Tibial artery (tissue), 4 donors: ENCODE results near the gene CXorf65.

Experiments
- DNase-seq, 2 donors: peaks; one replicate each; pipeline ENCODE4 v3.0.0-alpha.2; 2019
- H3K27ac ChIP-seq, 2 donors: fragments of 200-600 bp; sonication (generic) in 1 of 2; 1 replicate in 1 of 2; 2 replicates in 1 of 2; pipeline ENCODE4 v1.5.1; 2018 to 2019; ENCODE audit warnings: mild to moderate bottlenecking in 1 of 2
- H3K27me3 ChIP-seq, 2 donors: fragments of 200-600 bp; sonication (generic) in 1 of 2; one replicate each; pipeline versions ENCODE4 v1.5.1 to v1.6.0; 2016 to 2019
- H3K36me3 ChIP-seq, 3 donors: fragments of 200-600 bp; sonication (generic) in 2 of 3; one replicate each; pipeline ENCODE4 v1.5.1; 2016 to 2019; ENCODE audit warnings: mild to moderate bottlenecking in 2 of 3
- H3K4me1 ChIP-seq, 4 donors: fragments of 200-600 bp; sonication (generic) in 2 of 4; 1 replicate in 3 of 4; 2 replicates in 1 of 4; pipeline ENCODE4 v1.5.1; 2016 to 2019
- H3K4me3 ChIP-seq, 2 donors: fragments of 200-600 bp; sonication (generic) in 1 of 2; 1 replicate in 1 of 2; 2 replicates in 1 of 2; pipeline ENCODE4 v1.5.1; 2018 to 2019; ENCODE audit warnings: mild to moderate bottlenecking in 2 of 2
- H3K9me3 ChIP-seq, 3 donors: fragments of 200-600 bp; sonication (generic) in 1 of 3; one replicate each; pipeline ENCODE4 v1.5.1; 2016 to 2019
- intact Hi-C: fragments of 100-400 bp; cut with DNase I; formaldehyde crosslinking; loops from one replicate; pipeline ENCODE4 v1.15.0; 2023; ENCODE audit warnings: low total_unique reads
- TF ChIP-seq, protein P1 (sequence below), 2 experiments: fragments of 200-600 bp in 1 of 2; fragments of 450-650 bp in 1 of 2; IDR thresholded peaks; one replicate each; pipeline ENCODE4 v1.5.1; 2017 to 2019; ENCODE audit warnings: antibody characterized with exemption in 2 of 2, mild to moderate bottlenecking in 1 of 2, moderate library complexity in 1 of 2

Gene CXorf65

GRCh38 chrX:71105628-71106027 lies 912 bp downstream of the CXorf65 start:
- TF ChIP-seq, protein P1, sequence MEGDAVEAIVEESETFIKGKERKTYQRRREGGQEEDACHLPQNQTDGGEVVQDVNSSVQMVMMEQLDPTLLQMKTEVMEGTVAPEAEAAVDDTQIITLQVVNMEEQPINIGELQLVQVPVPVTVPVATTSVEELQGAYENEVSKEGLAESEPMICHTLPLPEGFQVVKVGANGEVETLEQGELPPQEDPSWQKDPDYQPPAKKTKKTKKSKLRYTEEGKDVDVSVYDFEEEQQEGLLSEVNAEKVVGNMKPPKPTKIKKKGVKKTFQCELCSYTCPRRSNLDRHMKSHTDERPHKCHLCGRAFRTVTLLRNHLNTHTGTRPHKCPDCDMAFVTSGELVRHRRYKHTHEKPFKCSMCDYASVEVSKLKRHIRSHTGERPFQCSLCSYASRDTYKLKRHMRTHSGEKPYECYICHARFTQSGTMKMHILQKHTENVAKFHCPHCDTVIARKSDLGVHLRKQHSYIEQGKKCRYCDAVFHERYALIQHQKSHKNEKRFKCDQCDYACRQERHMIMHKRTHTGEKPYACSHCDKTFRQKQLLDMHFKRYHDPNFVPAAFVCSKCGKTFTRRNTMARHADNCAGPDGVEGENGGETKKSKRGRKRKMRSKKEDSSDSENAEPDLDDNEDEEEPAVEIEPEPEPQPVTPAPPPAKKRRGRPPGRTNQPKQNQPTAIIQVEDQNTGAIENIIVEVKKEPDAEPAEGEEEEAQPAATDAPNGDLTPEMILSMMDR (IDR thresholded peaks at IDR 0.05): no peak
- H3K27ac ChIP-seq: no peak overlapping the region
- no peak overlapping the region for H3K4me3 ChIP-seq
- no peaks in the 10 kb centered on the region for H3K36me3 ChIP-seq
- intact Hi-C loops: no loop called here
- H3K4me1 ChIP-seq: no peaks in the 10 kb centered on the region
- H3K27me3 ChIP-seq: no peaks in the 10 kb centered on the region
- no peaks in the 10 kb centered on the region for H3K9me3 ChIP-seq
- no peak for DNase-seq

GRCh38 chrX:71103110-71103983 lies 3.2 kb downstream of the CXorf65 start:
- H3K27ac ChIP-seq: no peak overlapping the region
- TF ChIP-seq, protein P1 (IDR thresholded peaks at IDR 0.05): no peak
- H3K4me3 ChIP-seq: no peak overlapping the region
- no peaks in the 10 kb centered on the region for H3K36me3 ChIP-seq
- H3K27me3 ChIP-seq: no peaks in the 10 kb centered on the region
- intact Hi-C loops: no loop called here
- no peaks in the 10 kb centered on the region for H3K9me3 ChIP-seq
- DNase-seq: no peak
- H3K4me1 ChIP-seq: peaks cover 0 to 4% (median 2%) of the 10 kb centered on the region in 4 donors

DNA sequence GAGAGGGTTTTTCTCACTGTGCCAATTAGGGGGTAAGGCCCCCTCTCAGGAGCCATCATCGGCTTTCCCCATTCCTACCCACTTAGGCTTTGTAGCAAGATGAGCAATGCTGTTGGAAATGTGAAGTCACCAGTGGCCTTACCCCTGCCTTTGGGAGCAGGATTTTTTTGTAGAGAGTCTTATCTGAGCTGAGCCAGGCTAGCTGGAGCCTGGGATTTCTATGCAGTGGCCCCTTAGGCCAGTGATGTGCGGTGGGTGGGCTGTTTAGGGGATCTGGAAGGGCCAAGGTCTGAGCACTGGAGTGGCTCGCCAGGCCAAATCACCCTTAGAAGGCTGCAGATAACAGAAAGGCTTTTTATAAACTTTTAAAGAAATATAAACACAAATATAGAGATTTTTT lies 4.2 kb downstream of the CXorf65 start:
- no peaks in the 10 kb centered on the region for H3K27me3 ChIP-seq
- TF ChIP-seq, protein P1 (IDR thresholded peaks at IDR 0.05): no peak
- intact Hi-C loops: no loop called here
- no peak overlapping the region for H3K27ac ChIP-seq
- no peak overlapping the region for H3K4me3 ChIP-seq
- H3K4me1 ChIP-seq: peaks cover 0 to 12% (median 4%) of the 10 kb centered on the region in 4 donors
- no peak for DNase-seq
- H3K36me3 ChIP-seq: no peaks in the 10 kb centered on the region
- H3K9me3 ChIP-seq: no peaks in the 10 kb centered on the region

DNA sequence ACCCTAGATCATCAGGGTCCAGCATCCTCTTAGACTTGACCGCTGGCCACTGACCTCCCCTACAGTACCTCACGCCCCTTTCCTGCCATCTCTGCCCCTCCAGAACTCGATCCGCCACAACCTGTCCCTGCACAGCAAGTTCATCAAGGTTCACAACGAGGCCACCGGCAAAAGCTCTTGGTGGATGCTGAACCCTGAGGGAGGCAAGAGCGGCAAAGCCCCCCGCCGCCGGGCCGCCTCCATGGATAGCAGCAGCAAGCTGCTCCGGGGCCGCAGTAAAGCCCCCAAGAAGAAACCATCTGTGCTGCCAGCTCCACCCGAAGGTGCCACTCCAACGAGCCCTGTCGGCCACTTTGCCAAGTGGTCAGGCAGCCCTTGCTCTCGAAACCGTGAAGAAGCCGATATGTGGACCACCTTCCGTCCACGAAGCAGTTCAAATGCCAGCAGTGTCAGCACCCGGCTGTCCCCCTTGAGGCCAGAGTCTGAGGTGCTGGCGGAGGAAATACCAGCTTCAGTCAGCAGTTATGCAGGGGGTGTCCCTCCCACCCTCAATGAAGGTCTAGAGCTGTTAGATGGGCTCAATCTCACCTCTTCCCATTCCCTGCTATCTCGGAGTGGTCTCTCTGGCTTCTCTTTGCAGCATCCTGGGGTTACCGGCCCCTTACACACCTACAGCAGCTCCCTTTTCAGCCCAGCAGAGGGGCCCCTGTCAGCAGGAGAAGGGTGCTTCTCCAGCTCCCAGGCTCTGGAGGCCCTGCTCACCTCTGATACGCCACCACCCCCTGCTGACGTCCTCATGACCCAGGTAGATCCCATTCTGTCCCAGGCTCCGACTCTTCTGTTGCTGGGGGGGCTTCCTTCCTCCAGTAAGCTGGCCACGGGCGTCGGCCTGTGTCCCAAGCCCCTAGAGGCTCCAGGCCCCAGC lies 5.7 kb downstream of the CXorf65 start:
- intact Hi-C loops: no loop called here
- no peaks in the 10 kb centered on the region for H3K36me3 ChIP-seq
- no peak overlapping the region for H3K27ac ChIP-seq
- H3K27me3 ChIP-seq: no peaks in the 10 kb centered on the region
- TF ChIP-seq, protein P1 (IDR thresholded peaks at IDR 0.05): no peak
- DNase-seq: no peak
- H3K9me3 ChIP-seq: no peaks in the 10 kb centered on the region
- no peak overlapping the region for H3K4me3 ChIP-seq
- H3K4me1 ChIP-seq: peaks cover 0 to 20% (median 8%) of the 10 kb centered on the region in 4 donors

DNA sequence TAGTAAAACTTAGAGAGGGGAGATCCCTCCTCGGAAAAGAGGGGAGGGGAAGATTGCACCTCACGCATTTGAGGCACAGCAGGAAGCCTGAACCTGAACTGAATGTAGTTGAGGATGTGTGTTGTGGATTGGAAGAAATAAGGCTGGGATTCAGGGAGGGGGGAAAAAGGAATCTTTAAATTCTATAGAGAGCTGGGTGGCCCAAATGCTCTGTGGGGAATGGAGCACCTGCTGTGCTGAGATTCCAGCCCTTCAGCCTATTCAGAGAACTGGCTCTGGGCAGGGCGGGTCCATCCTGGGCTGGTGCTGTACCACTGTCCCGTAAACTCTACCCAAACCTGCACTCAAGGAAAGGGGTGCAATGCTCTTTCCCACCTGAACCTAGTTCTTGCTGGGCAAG lies 6.8 kb downstream of the CXorf65 start:
- H3K4me3 ChIP-seq: no peak overlapping the region
- TF ChIP-seq, protein P1 (IDR thresholded peaks at IDR 0.05): no peak
- no peaks in the 10 kb centered on the region for H3K9me3 ChIP-seq
- DNase-seq: no peak
- no peaks in the 10 kb centered on the region for H3K27me3 ChIP-seq
- H3K27ac ChIP-seq: no peak overlapping the region
- peaks cover 0 to 20% (median 8%) of the 10 kb centered on the region in 4 donors for H3K4me1 ChIP-seq
- intact Hi-C loops: loop anchor here (10.0 kb wide), 1 partner anchor 75 kb away; no protein-coding TSS in a partner anchor
- no peaks in the 10 kb centered on the region for H3K36me3 ChIP-seq
